Smooth muscle cell (in vitro differentiated cells): ENCODE data around the gene ZNF787. TPM values are rescaled to one million over a fixed set of nuclear protein-coding genes. Genes with fewer than 3 reads are reported as not detected.

Experiments used
- DNase-seq: peaks from one replicate; lab custom pipeline; 2025; ENCODE audit not compliant: unreplicated experiment; lab: John Stamatoyannopoulos, UW
- H2AFZ ChIP-seq: fragments of 200-600 bp; sonication (generic); 2 replicates; pipeline ENCODE4 v1.6.0; 2016; ENCODE audit warnings: antibody characterized with exemption, low read depth, mild to moderate bottlenecking
- H3F3A ChIP-seq: fragments of 200-600 bp; sonication (generic); 2 replicates; pipeline ENCODE4 v1.6.0; 2017; ENCODE audit warnings: antibody characterized with exemption, low read depth
- H3K27ac ChIP-seq: fragments of 200-600 bp; sonication (generic); 2 replicates; pipeline ENCODE4 v1.5.1; 2016; ENCODE audit warnings: low read depth, mild to moderate bottlenecking
- H3K27me3 ChIP-seq: fragments of 200-600 bp; sonication (generic); 2 replicates; pipeline ENCODE4 v1.6.1; 2016; ENCODE audit warnings: low read depth, mild to moderate bottlenecking
- H3K36me3 ChIP-seq: fragments of 200-600 bp; sonication (generic); 2 replicates; pipeline ENCODE4 v1.5.1; 2016; ENCODE audit warnings: low read depth
- H3K4me1 ChIP-seq: fragments of 200-600 bp; sonication (generic); 2 replicates; pipeline ENCODE4 v1.5.1; 2016; ENCODE audit warnings: low read depth
- H3K4me2 ChIP-seq: fragments of 200-600 bp; sonication (generic); 2 replicates; pipeline ENCODE4 v1.6.0; 2016; ENCODE audit warnings: mild to moderate bottlenecking
- H3K4me3 ChIP-seq: fragments of 200-600 bp; sonication (generic); 2 replicates; pipeline ENCODE4 v1.5.1; 2016; ENCODE audit warnings: mild to moderate bottlenecking
- H3K79me2 ChIP-seq: fragments of 200-600 bp; sonication (generic); 2 replicates; pipeline ENCODE4 v1.6.0; 2016; ENCODE audit warnings: low read depth, mild to moderate bottlenecking
- H3K9ac ChIP-seq: fragments of 200-600 bp; sonication (generic); 2 replicates; pipeline ENCODE4 v1.6.0; 2016; ENCODE audit warnings: low read depth
- H3K9me3 ChIP-seq: fragments of 200-600 bp; sonication (generic); replicated peaks from 2 replicates; pipeline ENCODE4 v1.5.1; 2016; ENCODE audit warnings: low read depth
- H4K20me1 ChIP-seq: fragments of 200-600 bp; sonication (generic); 2 replicates; pipeline ENCODE4 v1.6.0; 2016; ENCODE audit warnings: low read depth
- CTCF ChIP-seq: fragments of 200-600 bp; sonication (generic); IDR thresholded peaks from 2 replicates; pipeline ENCODE4 v1.5.1; 2017; ENCODE audit warnings: borderline replicate concordance, mild to moderate bottlenecking, antibody characterized with exemption; ENCODE audit not compliant: insufficient read depth, poor library complexity, severe bottlenecking
- WGBS: methylation state at CpG from one replicate; pipeline ENCODE4 v1.1.7; 2016; ENCODE audit warnings: low lambda C conversion rate; 5-methylcytosine and 5-hydroxymethylcytosine counted together
- polyA plus RNA-seq: library from polyadenylated mRNA; unstranded; fragments of >200 nt; fragmentation: Nextera tagmentation; extraction: Ambion mirVana; gene quantifications from 2 replicates; pipeline ENCODE4 v1.2.1, GENCODE V29; 2016
- total RNA-seq: library from RNA; depleted of rRNA; stranded (reverse); fragments of >200 nt; gene quantifications from 2 replicates; pipeline ENCODE4 v1.2.3, GENCODE V29; 2014

The ZNF787 gene
- total RNA-seq, result 7.4 and 10.0 TPM in 2 replicates
- 20.3 and 22.8 TPM in 2 replicates for polyA plus RNA-seq

- DNase-seq, result peak; percentile 95
- 18% methylated on average over 28 of the region's 74 CpGs for WGBS
- H3K36me3 ChIP-seq, result no peaks in the 10 kb centered on the region
- peaks cover 13% of the 10 kb centered on the region for H3K4me1 ChIP-seq
- H3F3A ChIP-seq, result peaks cover 5% of the 10 kb centered on the region
- peak within 1 kb of the TSS; percentile 90 for H2AFZ ChIP-seq
- H3K27me3 ChIP-seq, result no peaks in the 10 kb centered on the region
- H4K20me1 ChIP-seq, result peaks cover 38% of the 10 kb centered on the region
- H3K9me3 ChIP-seq, result no peaks in the 10 kb centered on the region
- H3K4me2 ChIP-seq, result peak within 1 kb of the TSS; percentile 98
- peaks cover 41% of the 10 kb centered on the region for H3K79me2 ChIP-seq
- peak within 1 kb of the TSS; percentile 90 for H3K4me3 ChIP-seq
- TF ChIP-seq CTCF, result no peak
- peak within 1 kb of the TSS; percentile 96 for H3K9ac ChIP-seq
- H3K27ac ChIP-seq, result peak within 1 kb of the TSS; percentile 95
Observed at GRCh38 chr19:56121180-56122167, at the start of gene ZNF787. ZNF787 (minus strand) TSS chr19:56121295; CDS start chr19:56103217, 18,078 bp downstream.

GRCh38 chr19:56170261-56170660 is 49.2 kb upstream of the ZNF787 start:
- Histone ChIP-seq H4K20me1 (no peaks in the 10 kb centered on the region), H3K4me3 (no peak overlapping the region), H3K9me3 (no peaks in the 10 kb centered on the region), H3K36me3 (no peaks in the 10 kb centered on the region), H3K4me2 (no peak overlapping the region), H3K27ac (no peak overlapping the region), H3K4me1 (peaks cover under 1% of the 10 kb centered on the region), H3K79me2 (no peaks in the 10 kb centered on the region), H2AFZ (no peak overlapping the region), H3F3A (no peaks in the 10 kb centered on the region), H3K27me3 (no peaks in the 10 kb centered on the region), H3K9ac (no peak overlapping the region)
- DNase-seq, result no peak
- no peak for TF ChIP-seq CTCF
- WGBS, result 82% methylated on average over 14 of the region's 14 CpGs

- H3K27me3 ChIP-seq, result no peaks in the 10 kb centered on the region
- H3K4me2 ChIP-seq, result no peak overlapping the region
- H4K20me1 ChIP-seq, result no peaks in the 10 kb centered on the region
- WGBS, result 44% methylated on average over 7 of the region's 7 CpGs
- no peak overlapping the region for H3K4me3 ChIP-seq
- no peaks in the 10 kb centered on the region for H3F3A ChIP-seq
- no peak for TF ChIP-seq CTCF
- no peaks in the 10 kb centered on the region for H3K36me3 ChIP-seq
- DNase-seq, result no peak
- no peak overlapping the region for H3K9ac ChIP-seq
- H2AFZ ChIP-seq, result no peak overlapping the region
- H3K4me1 ChIP-seq, result no peaks in the 10 kb centered on the region
- H3K27ac ChIP-seq, result no peak overlapping the region
- no peaks in the 10 kb centered on the region for H3K9me3 ChIP-seq
- H3K79me2 ChIP-seq, result no peaks in the 10 kb centered on the region
Observed at GRCh38 chr19:56167064-56167578, 46.0 kb upstream of the ZNF787 start.
